Kidney (tissue), 14 donors: Measurements from ENCODE around the gene PALD1. TPM values are rescaled to one million over a fixed set of nuclear protein-coding genes. Genes with fewer than 3 reads are reported as not detected.

ENCODE experiments used
- DNase-seq, 5 donors: peaks; one replicate each; pipeline ENCODE4 v3.0.0-alpha.2; 2013 to 2020
- FAIRE-seq: peaks from 2 replicates; lab custom pipeline; 2012; peaks lifted over from hg19 to GRCh38; lab: Jason Lieb, UNC
- H3K27ac ChIP-seq, 2 donors: one replicate each; pipeline ENCODE4 v1.7.0; 2013; ENCODE audit warnings: low read depth in 2 of 2, low read length in 2 of 2, inconsistent platforms in 1 of 2
- H3K27me3 ChIP-seq: one replicate; pipeline ENCODE4 v1.7.1; 2013; ENCODE audit warnings: low read length, inconsistent platforms; ENCODE audit not compliant: control insufficient read depth, insufficient read depth
- H3K36me3 ChIP-seq, 3 donors: one replicate each; pipeline versions ENCODE4 v1.7.0 to v1.7.1; 2013; ENCODE audit warnings: low read length in 3 of 3, control low read depth in 1 of 3, inconsistent platforms in 1 of 3; ENCODE audit not compliant: insufficient read depth in 3 of 3, control insufficient read depth in 2 of 3
- H3K4me1 ChIP-seq, 3 donors: one replicate each; pipeline versions ENCODE4 v1.7.0 to v1.7.1; 2013; ENCODE audit warnings: low read length in 3 of 3, inconsistent platforms in 1 of 3, low read depth in 1 of 3; ENCODE audit not compliant: control insufficient read depth in 2 of 3, insufficient read depth in 2 of 3
- H3K4me3 ChIP-seq, 3 donors: one replicate each; pipeline versions ENCODE4 v1.7.0 to v1.8.1; 2013; ENCODE audit warnings: low read length in 3 of 3, control low read depth in 1 of 3, inconsistent platforms in 1 of 3
- H3K9ac ChIP-seq, 3 donors: one replicate each; pipeline versions ENCODE4 v1.7.0 to v1.7.1; 2013; ENCODE audit warnings: low read length in 3 of 3, control low read depth in 1 of 3, inconsistent platforms in 1 of 3
- H3K9me3 ChIP-seq, 3 donors: one replicate each; pipeline versions ENCODE4 v1.7.0 to v1.7.1; 2013; ENCODE audit warnings: low read length in 3 of 3, control low read depth in 1 of 3, inconsistent platforms in 1 of 3; ENCODE audit not compliant: control insufficient read depth in 2 of 3, insufficient read depth in 1 of 3
- CTCF ChIP-seq: IDR thresholded peaks from 3 replicates; pipeline ENCODE4 v1.5.1; 2012; ENCODE audit warnings: mild to moderate bottlenecking, moderate library complexity, borderline replicate concordance; ENCODE audit not compliant: insufficient read depth; ENCODE audit errors: extremely low read depth
- intact Hi-C: fragments of 100-400 bp; cut with DNase I; formaldehyde crosslinking; loops from one replicate; pipeline ENCODE4 v1.11.1; 2022
- polyA plus RNA-seq: library from polyadenylated mRNA; stranded (reverse); fragments of 350-450 nt; fragmentation: Illumina TruSeq; extraction: RNeasy Lipid Tissue Mini Kit (QIAGEN cat#74804); gene quantifications from one replicate; pipeline ENCODE4 v1.2.3, GENCODE V29; 2014; ENCODE audit warnings: low read depth, low replicate concordance; ENCODE audit not compliant: insufficient read depth
- total RNA-seq: library from RNA; stranded (reverse); fragmentation: NEBNext Ultra II Directional; extraction: Animal tissue kit (Norgen Biotek cat#: 25700); gene quantifications from one replicate; pipeline ENCODE4 v1.2.1, GENCODE V29; 2021
- donor health status: control.
- donor health status: control.
- donor health status: control.
- donor health status: control.
- donor health status: control.
- donor health status: DM: yes; HTN: yes; CAD: no.
- donor health status: Normal renal cell carcinoma (clear cell type).

Gene PALD1
- total and polyA plus RNA-seq, 2 donors from 2014 or later, result 3.0 to 14.4 TPM

DNA sequence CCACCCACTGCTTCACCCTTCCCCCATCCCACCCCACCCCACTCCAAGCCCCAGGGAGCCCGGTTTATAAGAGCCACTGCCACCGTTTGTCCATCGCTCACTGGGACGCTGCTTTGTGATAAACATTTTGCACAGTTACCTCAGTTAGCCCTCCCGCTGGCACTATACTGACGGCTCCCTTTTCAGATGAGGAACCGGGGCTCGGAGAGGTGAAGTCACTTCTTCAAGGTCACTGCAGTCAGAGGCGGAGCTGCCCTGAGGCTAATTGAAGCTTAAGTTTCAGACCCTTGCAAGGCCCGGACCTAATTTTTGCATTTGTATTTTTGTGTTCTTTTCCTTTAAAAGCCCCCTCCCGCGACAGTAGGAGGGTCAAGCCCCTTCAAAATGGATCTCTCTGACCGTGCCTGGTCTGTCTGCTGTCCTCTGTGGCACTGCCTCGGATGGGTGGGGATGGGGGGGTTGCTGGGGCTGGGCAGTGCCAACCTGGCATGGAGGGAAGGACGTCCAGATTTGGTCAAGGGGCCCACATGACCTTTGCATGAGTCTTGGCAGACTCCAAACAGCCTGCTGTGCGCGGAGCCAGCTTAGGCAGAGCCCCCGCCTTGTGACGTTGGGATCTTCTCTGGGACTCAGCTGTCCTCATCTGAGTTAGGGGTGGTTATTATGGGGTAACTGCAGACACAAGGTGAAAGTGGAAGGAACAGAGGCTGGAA lies 19.4 kb upstream of the PALD1 start:
- Histone ChIP-seq H3K4me1 (peaks cover 0 to 9% (median 0%) of the 10 kb centered on the region in 3 donors), H3K4me3 (no peak overlapping the region), H3K9me3 (no peaks in the 10 kb centered on the region), H3K27me3 (peaks cover 2% of the 10 kb centered on the region), H3K9ac (no peak overlapping the region), H3K36me3 (no peaks in the 10 kb centered on the region), H3K27ac (no peak overlapping the region)
- TF ChIP-seq CTCF, result no peak
- FAIRE-seq (no peak), DNase-seq (no peak)
- intact Hi-C loops, result no loop called here

GRCh38 chr10:70459774-70460490 lies 18.6 kb upstream of the PALD1 start:
- DNase-seq, result no peak
- no peaks in the 10 kb centered on the region for H3K9me3 ChIP-seq
- peaks cover 0 to 9% (median 0%) of the 10 kb centered on the region in 3 donors for H3K4me1 ChIP-seq
- no peak overlapping the region for H3K9ac ChIP-seq
- H3K4me3 ChIP-seq, result no peak overlapping the region
- peaks cover 2% of the 10 kb centered on the region for H3K27me3 ChIP-seq
- FAIRE-seq, result no peak
- TF ChIP-seq CTCF, result no peak
- intact Hi-C loops, result loop anchor here (10.0 kb wide), 1 partner anchor 425 kb away; the partner anchor contains the start of gene PCBD1
- H3K27ac ChIP-seq, result no peak overlapping the region
- H3K36me3 ChIP-seq, result no peaks in the 10 kb centered on the region

DNA sequence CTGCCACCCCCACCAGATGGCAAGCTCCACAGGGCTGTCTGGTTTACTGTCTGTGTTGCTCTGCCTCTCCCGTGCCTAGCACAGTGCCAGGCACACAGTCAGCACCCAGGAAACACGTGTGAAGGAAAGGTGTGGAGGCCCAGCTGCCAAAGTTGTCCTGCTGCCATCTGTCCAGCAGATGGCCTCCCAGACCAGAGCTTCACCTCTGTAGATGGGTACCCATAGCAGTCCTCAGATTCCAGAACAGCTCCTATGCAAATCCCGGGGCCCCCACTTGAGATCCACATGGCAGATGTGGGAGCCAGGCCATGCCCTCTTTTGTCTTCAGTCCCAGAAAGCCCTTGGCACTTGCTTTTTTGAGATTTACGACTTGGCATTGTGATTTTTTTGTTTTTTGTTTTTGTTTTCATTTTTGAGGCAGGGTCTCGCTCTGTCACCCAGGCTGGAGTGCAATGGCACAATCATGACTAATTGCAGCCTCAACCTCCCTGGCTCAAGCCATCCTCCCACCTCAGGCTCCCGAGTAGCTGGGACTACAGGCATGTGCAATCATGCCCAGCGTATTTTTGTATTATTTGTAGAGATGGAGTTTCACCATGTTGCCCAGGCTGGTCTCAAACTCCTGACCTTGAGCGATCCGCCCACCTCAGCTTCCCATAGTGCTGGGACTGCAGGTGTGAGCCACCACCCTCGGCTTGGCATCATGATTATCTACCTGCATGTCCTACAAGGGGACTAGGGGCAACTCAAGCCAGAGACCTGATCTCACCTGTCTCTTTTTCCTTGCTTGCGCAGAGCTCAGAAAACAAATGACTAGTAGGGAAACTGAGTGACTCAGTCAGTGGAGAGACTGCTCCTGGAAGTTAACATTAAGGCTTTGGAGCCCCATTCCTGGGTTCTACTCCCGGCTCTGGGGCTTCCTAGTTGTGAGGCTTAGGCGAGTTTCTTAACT lies 16.9 kb upstream of the PALD1 start:
- Histone ChIP-seq H3K27me3 (peaks cover 2% of the 10 kb centered on the region), H3K9ac (no peak overlapping the region), H3K36me3 (no peaks in the 10 kb centered on the region), H3K9me3 (no peaks in the 10 kb centered on the region), H3K27ac (no peak overlapping the region), H3K4me3 (no peak overlapping the region), H3K4me1 (peaks cover 0 to 9% (median 0%) of the 10 kb centered on the region in 3 donors)
- intact Hi-C loops, result loop anchor here (10.0 kb wide), 1 partner anchor 423 kb away; the partner anchor contains the start of gene PCBD1
- peak; percentile 87 for TF ChIP-seq CTCF
- peak in 4 of 5 donors; percentile 59 to 76 (median 67) for DNase-seq
- no peak for FAIRE-seq
